Measurements from ENCODE around the gene NRP1.
"Not testable (repeated sequence)": the region's sequence is repeated elsewhere in the genome, so short reads cannot be mapped to it uniquely, and the experiment has no call there.

NRP1 gene

GRCh38 chr10:33315891-33316290 lies 18.6 kb downstream of the NRP1 start:
- DNase-seq, result no peak

GRCh38 chr10:33314811-33315561 lies 19.5 kb downstream of the NRP1 start:
- DNase-seq, result no peak

GRCh38 chr10:33311640-33312039 lies 22.8 kb downstream of the NRP1 start:
- DNase-seq, result no peak

GRCh38 chr10:33310853-33311252 lies 23.6 kb downstream of the NRP1 start:
- no peak for DNase-seq

GRCh38 chr10:33309406-33309805 lies 25.1 kb downstream of the NRP1 start:
- no peak for DNase-seq

- DNase-seq, result no peak
Measured at GRCh38 chr10:33307835-33308234, 26.6 kb downstream of the NRP1 start.

GRCh38 chr10:33306701-33307519 lies 27.6 kb downstream of the NRP1 start:
- DNase-seq, result no peak

- no peak for DNase-seq
Measured at GRCh38 chr10:33306126-33306525, 28.3 kb downstream of the NRP1 start.

- DNase-seq, result no peak
Measured at GRCh38 chr10:33304423-33305225, 29.8 kb downstream of the NRP1 start.

GRCh38 chr10:33303988-33304387 lies 30.5 kb downstream of the NRP1 start:
- DNase-seq, result no peak

GRCh38 chr10:33302208-33302829 lies 32.1 kb downstream of the NRP1 start:
- DNase-seq, result no peak

GRCh38 chr10:33301097-33301789 lies 33.2 kb downstream of the NRP1 start:
- DNase-seq, result no peak

GRCh38 chr10:33300544-33300943 lies 33.9 kb downstream of the NRP1 start:
- not testable (repeated sequence) for DNase-seq

- no peak for DNase-seq
Measured at GRCh38 chr10:33298893-33299292, 35.6 kb downstream of the NRP1 start.

- DNase-seq, result no peak
Measured at GRCh38 chr10:33298110-33298509, 36.4 kb downstream of the NRP1 start.

- no peak for DNase-seq
Measured at GRCh38 chr10:33295851-33296250, 38.6 kb downstream of the NRP1 start.

GRCh38 chr10:33293531-33294170 lies 40.8 kb downstream of the NRP1 start:
- no peak for DNase-seq

GRCh38 chr10:33293076-33293475 lies 41.4 kb downstream of the NRP1 start:
- DNase-seq, result no peak

GRCh38 chr10:33291053-33291592 lies 43.3 kb downstream of the NRP1 start:
- DNase-seq, result no peak

GRCh38 chr10:33290321-33291052 lies 44.0 kb downstream of the NRP1 start:
- no peak for DNase-seq

GRCh38 chr10:33289776-33290175 lies 44.7 kb downstream of the NRP1 start:
- DNase-seq, result no peak
